ENCODE measurements around the gene CTIF.

Gene CTIF

GRCh38 chr18:48828194-48828545 lies 289.3 kb downstream of the CTIF start:
- peak in 1 of 2 experiments; percentile 1 for DNase-seq

- DNase-seq, result peak in 1 of 2 experiments; percentile 1
Observed at GRCh38 chr18:48828691-48829442, 290.0 kb downstream of the CTIF start.

- peak in 1 of 2 experiments; percentile 4 for DNase-seq
Observed at GRCh38 chr18:48829443-48830149, 290.8 kb downstream of the CTIF start.

- DNase-seq, result peak in 1 of 2 experiments; percentile 3
Observed at GRCh38 chr18:48831113-48831759, 292.4 kb downstream of the CTIF start.

GRCh38 chr18:48831802-48832201 lies 293.0 kb downstream of the CTIF start:
- peak in 1 of 2 experiments; percentile 3 for DNase-seq

- peak in 1 of 2 experiments; percentile 54 for DNase-seq
Observed at GRCh38 chr18:48832938-48833700, 294.3 kb downstream of the CTIF start.

GRCh38 chr18:48833701-48834412 lies 295.0 kb downstream of the CTIF start:
- peak; percentile 72 to 80 for DNase-seq

- DNase-seq, result peak; percentile 79 to 85
Observed at GRCh38 chr18:48834413-48835031, 295.7 kb downstream of the CTIF start.

GRCh38 chr18:48835119-48835518 lies 296.3 kb downstream of the CTIF start:
- no peak for DNase-seq

- DNase-seq, result no peak
Observed at GRCh38 chr18:48835745-48836170, 296.9 kb downstream of the CTIF start.

- DNase-seq, result no peak
Observed at GRCh38 chr18:48836231-48836805, 297.5 kb downstream of the CTIF start.

GRCh38 chr18:48836806-48837615 lies 298.2 kb downstream of the CTIF start:
- no peak for DNase-seq

GRCh38 chr18:48837676-48838075 lies 298.8 kb downstream of the CTIF start:
- no peak for DNase-seq

GRCh38 chr18:48838166-48838775 lies 299.4 kb downstream of the CTIF start:
- no peak for DNase-seq

GRCh38 chr18:48838921-48839818 lies 300.3 kb downstream of the CTIF start:
- DNase-seq, result peak in 1 of 2 experiments; percentile 41

GRCh38 chr18:48839819-48840490 lies 301.1 kb downstream of the CTIF start:
- DNase-seq, result no peak

GRCh38 chr18:48840491-48840877 lies 301.7 kb downstream of the CTIF start:
- DNase-seq, result no peak

Data from activated CD4-positive, alpha-beta T cell treated with anti-CD3 and anti-CD28 coated beads, Interleukin-2, amount 50 U/mL, for 48 hours (primary cell).